ENCODE results near the gene FLVCR1.
"Not testable (repeated sequence)": the region's sequence is repeated elsewhere in the genome, so short reads cannot be mapped to it uniquely, and the experiment has no call there.

DNA sequence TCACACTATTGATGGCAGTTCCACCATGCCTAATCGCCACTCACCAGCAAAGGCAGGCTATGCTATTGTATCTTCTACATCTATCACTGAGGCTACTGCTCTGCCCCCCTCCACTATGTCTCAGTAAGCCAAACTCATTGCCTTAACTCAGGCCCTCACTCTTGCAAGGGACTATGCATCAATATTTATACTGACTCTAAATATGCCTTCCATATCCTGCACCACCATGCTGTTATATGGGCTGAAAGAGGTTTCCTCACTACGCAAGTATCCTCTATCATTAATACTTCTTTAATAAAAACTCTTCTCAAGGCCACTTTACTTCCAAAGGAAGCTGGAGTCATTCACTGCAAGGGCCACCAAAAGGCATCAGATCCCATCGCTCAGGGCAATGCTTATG, 13.6 kb upstream of the FLVCR1 start:
- not testable (repeated sequence) for TF ChIP-seq CTCF, POLR2A (IDR thresholded peaks at IDR 0.05)

Data from lower leg skin (tissue), 3 donors.